Tibial artery (tissue), 4 donors: ENCODE measurements around the gene CCDC180.

ENCODE experiments used
- DNase-seq, 2 donors: peaks; one replicate each; pipeline ENCODE4 v3.0.0-alpha.2; 2019
- H3K27ac ChIP-seq, 2 donors: fragments of 200-600 bp; sonication (generic) in 1 of 2; 1 replicate in 1 of 2; 2 replicates in 1 of 2; pipeline ENCODE4 v1.5.1; 2018 to 2019; ENCODE audit warnings: mild to moderate bottlenecking in 1 of 2
- H3K27me3 ChIP-seq, 2 donors: fragments of 200-600 bp; sonication (generic) in 1 of 2; one replicate each; pipeline versions ENCODE4 v1.5.1 to v1.6.0; 2016 to 2019
- H3K36me3 ChIP-seq, 3 donors: fragments of 200-600 bp; sonication (generic) in 2 of 3; one replicate each; pipeline ENCODE4 v1.5.1; 2016 to 2019; ENCODE audit warnings: mild to moderate bottlenecking in 2 of 3
- H3K4me1 ChIP-seq, 4 donors: fragments of 200-600 bp; sonication (generic) in 2 of 4; 1 replicate in 3 of 4; 2 replicates in 1 of 4; pipeline ENCODE4 v1.5.1; 2016 to 2019
- H3K4me3 ChIP-seq, 2 donors: fragments of 200-600 bp; sonication (generic) in 1 of 2; 1 replicate in 1 of 2; 2 replicates in 1 of 2; pipeline ENCODE4 v1.5.1; 2018 to 2019; ENCODE audit warnings: mild to moderate bottlenecking in 2 of 2
- H3K9me3 ChIP-seq, 3 donors: fragments of 200-600 bp; sonication (generic) in 1 of 3; one replicate each; pipeline ENCODE4 v1.5.1; 2016 to 2019
- intact Hi-C: fragments of 100-400 bp; cut with DNase I; formaldehyde crosslinking; loops from one replicate; pipeline ENCODE4 v1.15.0; 2023; ENCODE audit warnings: low total_unique reads
- TF ChIP-seq, protein P1 (sequence below), 2 experiments: fragments of 200-600 bp in 1 of 2; fragments of 450-650 bp in 1 of 2; IDR thresholded peaks; one replicate each; pipeline ENCODE4 v1.5.1; 2017 to 2019; ENCODE audit warnings: antibody characterized with exemption in 2 of 2, mild to moderate bottlenecking in 1 of 2, moderate library complexity in 1 of 2

CCDC180 gene

DNA sequence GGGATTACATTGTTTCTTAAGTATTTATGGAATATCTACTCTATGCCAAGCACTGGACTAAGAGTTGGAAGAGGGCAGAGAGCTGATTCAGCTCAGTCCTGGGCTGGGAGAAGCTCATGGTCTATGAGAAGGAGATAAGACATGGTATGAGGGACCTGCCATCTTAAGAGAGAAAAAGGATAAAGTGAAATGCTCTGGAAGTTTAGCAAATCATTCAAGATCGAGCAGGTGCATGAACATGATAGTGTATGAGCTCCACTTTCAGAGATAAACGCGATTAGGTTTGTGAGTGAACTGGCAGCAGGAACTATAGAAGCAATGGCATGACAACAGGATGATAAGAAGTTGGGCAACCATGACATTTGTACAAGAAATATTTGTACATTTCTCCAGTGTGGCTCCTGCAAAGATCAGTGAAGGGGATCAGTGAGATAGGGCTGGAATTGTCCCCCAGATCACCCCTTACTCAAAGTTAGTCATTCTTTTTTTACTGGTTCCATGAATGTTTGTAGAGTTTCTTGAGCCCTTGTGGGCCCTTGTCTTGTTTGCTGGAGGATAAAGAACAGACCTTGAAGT, 26.6 kb upstream of the CCDC180 start:
- Histone ChIP-seq H3K9me3 (peaks cover 0 to 3% (median 0%) of the 10 kb centered on the region in 3 donors), H3K27ac (no peak overlapping the region), H3K4me1 (no peaks in the 10 kb centered on the region), H3K27me3 (no peaks in the 10 kb centered on the region), H3K36me3 (peaks cover 79 to 89% (median 85%) of the 10 kb centered on the region in 3 donors), H3K4me3 (no peak overlapping the region)
- intact Hi-C loops = no loop called here
- DNase-seq = no peak
- TF ChIP-seq, protein P1, sequence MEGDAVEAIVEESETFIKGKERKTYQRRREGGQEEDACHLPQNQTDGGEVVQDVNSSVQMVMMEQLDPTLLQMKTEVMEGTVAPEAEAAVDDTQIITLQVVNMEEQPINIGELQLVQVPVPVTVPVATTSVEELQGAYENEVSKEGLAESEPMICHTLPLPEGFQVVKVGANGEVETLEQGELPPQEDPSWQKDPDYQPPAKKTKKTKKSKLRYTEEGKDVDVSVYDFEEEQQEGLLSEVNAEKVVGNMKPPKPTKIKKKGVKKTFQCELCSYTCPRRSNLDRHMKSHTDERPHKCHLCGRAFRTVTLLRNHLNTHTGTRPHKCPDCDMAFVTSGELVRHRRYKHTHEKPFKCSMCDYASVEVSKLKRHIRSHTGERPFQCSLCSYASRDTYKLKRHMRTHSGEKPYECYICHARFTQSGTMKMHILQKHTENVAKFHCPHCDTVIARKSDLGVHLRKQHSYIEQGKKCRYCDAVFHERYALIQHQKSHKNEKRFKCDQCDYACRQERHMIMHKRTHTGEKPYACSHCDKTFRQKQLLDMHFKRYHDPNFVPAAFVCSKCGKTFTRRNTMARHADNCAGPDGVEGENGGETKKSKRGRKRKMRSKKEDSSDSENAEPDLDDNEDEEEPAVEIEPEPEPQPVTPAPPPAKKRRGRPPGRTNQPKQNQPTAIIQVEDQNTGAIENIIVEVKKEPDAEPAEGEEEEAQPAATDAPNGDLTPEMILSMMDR (IDR thresholded peaks at IDR 0.05) = no peak

DNA sequence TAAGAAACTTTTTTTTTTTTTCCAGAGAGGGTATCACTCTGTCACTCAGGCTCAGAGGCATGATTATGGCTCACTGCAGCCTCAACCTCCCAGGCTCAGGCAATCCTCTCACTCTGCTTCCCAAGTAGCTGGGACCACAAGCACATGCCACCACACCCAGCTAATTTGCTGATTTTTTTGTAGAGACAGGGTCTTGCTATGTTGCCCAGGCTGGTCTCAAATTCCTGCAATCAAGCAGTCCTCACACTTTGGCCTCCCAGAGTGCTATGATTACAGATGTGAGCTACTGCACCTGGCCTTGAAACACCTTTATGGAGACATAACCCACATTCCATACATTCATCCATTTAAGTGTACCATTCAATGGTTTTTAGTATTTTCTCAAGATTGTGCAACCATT, 23.7 kb upstream of the CCDC180 start:
- intact Hi-C loops = no loop called here
- TF ChIP-seq, protein P1 (IDR thresholded peaks at IDR 0.05) = no peak
- Histone ChIP-seq H3K27ac (no peak overlapping the region), H3K27me3 (no peaks in the 10 kb centered on the region), H3K4me3 (no peak overlapping the region), H3K36me3 (peaks cover 81 to 91% (median 82%) of the 10 kb centered on the region in 3 donors), H3K9me3 (peaks cover 0 to 9% (median 0%) of the 10 kb centered on the region in 3 donors), H3K4me1 (no peaks in the 10 kb centered on the region)
- no peak for DNase-seq

DNA sequence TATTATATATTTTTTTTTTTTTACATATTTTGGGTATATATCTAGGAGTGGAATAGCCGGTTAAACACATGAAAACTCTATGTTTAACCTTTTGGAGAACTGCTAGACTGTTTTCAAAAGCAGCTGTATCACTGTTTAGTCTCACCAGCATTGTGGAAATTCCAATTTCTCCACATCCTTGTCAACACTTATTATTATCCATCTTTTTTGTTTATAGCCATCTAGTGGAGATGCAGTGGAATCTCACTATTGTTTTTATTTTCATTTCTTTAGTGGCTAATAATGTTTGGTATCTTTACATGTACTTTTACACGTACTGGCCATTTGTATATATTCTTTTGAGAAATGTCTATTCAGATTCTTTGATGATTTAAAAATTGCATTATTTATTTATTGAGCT, 22.7 kb upstream of the CCDC180 start:
- Histone ChIP-seq H3K9me3 (peaks cover 0 to 9% (median 0%) of the 10 kb centered on the region in 3 donors), H3K27ac (no peak overlapping the region), H3K4me3 (no peak overlapping the region), H3K27me3 (no peaks in the 10 kb centered on the region), H3K4me1 (no peaks in the 10 kb centered on the region), H3K36me3 (peaks cover 81 to 92% (median 81%) of the 10 kb centered on the region in 3 donors)
- intact Hi-C loops = no loop called here
- DNase-seq = no peak
- TF ChIP-seq, protein P1 (IDR thresholded peaks at IDR 0.05) = no peak

DNA sequence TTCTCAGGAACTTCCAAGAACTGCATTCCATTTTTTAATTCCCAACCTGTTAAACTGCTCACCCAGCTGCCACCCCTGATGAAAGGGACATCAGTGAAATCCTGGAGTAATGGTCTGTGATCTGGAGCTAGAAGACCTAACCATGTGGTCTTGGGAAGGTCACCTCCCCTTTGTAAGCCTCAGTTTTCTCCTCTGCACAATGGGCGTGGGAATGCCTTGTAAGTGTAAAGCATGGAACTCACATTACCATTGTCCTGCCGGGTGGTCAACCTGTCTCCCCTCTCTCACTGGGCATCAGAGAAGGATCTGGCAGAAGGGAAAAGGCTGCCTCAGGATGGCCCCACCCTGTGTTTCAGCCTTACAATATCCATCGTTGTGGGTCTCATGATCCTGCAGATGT, 15.3 kb upstream of the CCDC180 start:
- no peaks in the 10 kb centered on the region for H3K4me1 ChIP-seq
- intact Hi-C loops = no loop called here
- no peak overlapping the region for H3K4me3 ChIP-seq
- peaks cover 0 to 6% (median under 1%) of the 10 kb centered on the region in 3 donors for H3K9me3 ChIP-seq
- no peak overlapping the region for H3K27ac ChIP-seq
- peaks cover 57 to 82% (median 70%) of the 10 kb centered on the region in 3 donors for H3K36me3 ChIP-seq
- no peaks in the 10 kb centered on the region for H3K27me3 ChIP-seq
- TF ChIP-seq, protein P1 (IDR thresholded peaks at IDR 0.05) = no peak
- no peak for DNase-seq

DNA sequence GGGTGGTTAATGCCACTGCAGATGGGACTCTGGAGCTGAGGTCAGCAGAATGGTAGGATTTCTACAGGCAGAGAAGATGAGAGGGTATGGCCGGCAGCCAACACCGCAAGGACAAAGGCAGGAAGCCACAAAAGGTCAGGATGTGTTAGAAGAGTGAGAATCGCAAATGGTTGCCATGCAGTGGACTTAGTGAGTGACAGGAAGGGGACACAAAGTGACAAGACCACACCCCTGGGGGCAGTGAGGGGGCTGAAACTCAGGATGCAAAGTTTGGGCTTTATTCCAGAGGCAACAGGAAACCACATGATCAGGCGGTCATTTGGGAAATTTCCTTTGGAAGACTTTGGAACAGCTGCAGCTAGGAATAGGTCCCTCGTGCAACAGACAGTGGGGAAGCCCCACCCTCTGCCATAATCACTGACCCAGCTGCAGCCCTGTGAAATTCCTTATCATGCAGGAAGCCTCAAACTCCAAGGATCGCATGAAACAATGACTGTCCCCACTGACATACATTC, 14.2 kb upstream of the CCDC180 start:
- intact Hi-C loops = no loop called here
- H3K27ac ChIP-seq = no peak overlapping the region
- H3K4me3 ChIP-seq = no peak overlapping the region
- no peaks in the 10 kb centered on the region for H3K4me1 ChIP-seq
- peaks cover 0 to 15% (median 11%) of the 10 kb centered on the region in 3 donors for H3K9me3 ChIP-seq
- H3K27me3 ChIP-seq = no peaks in the 10 kb centered on the region
- peaks cover 47 to 71% (median 60%) of the 10 kb centered on the region in 3 donors for H3K36me3 ChIP-seq
- TF ChIP-seq, protein P1 (IDR thresholded peaks at IDR 0.05) = no peak
- DNase-seq = peak in 1 of 2 donors; percentile 41
